HepG2 (cell line): ENCODE data around the gene NFE2L1. TPM values are rescaled to one million over a fixed set of nuclear protein-coding genes. Genes with fewer than 3 reads are reported as not detected.

Experiments
- HDAC1 ChIP-seq: sonication (generic); formaldehyde crosslinking; IDR thresholded peaks from 2 replicates; pipeline ENCODE4 v1.5.1; 2020; ENCODE audit warnings: mild to moderate bottlenecking, missing genetic modification reagents
- MAF1 ChIP-seq: sonication (generic); formaldehyde crosslinking; IDR thresholded peaks from 2 replicates; pipeline ENCODE4 v1.5.0; 2020; ENCODE audit warnings: missing genetic modification reagents, borderline replicate concordance
- PRMT3 ChIP-seq: sonication (generic); formaldehyde crosslinking; IDR thresholded peaks from 2 replicates; pipeline ENCODE4 v1.8.1; 2022; ENCODE audit warnings: low read depth, mild to moderate bottlenecking, moderate library complexity, missing genetic modification reagents, borderline replicate concordance
- RNF2 ChIP-seq: fragments of 450-650 bp; conservative IDR thresholded peaks from 2 replicates; pipeline ENCODE4 v1.6.1; 2016; ENCODE audit warnings: low read depth
- SOX5 ChIP-seq: IDR thresholded peaks from 2 replicates; pipeline ENCODE4 v1.6.1; 2016; ENCODE audit warnings: borderline replicate concordance
- TBX3 ChIP-seq: fragments of 450-650 bp; IDR thresholded peaks from 2 replicates; pipeline ENCODE4 v1.6.1; 2017; ENCODE audit warnings: antibody characterized with exemption, mild to moderate bottlenecking, inconsistent platforms, borderline replicate concordance
- ZFX ChIP-seq: sonication (generic); formaldehyde crosslinking; IDR thresholded peaks from 2 replicates; pipeline ENCODE4 v1.4.0; 2020; ENCODE audit warnings: mild to moderate bottlenecking, low read depth, missing genetic modification reagents, moderate library complexity
- ZFY ChIP-seq: sonication (generic); formaldehyde crosslinking; IDR thresholded peaks from 2 replicates; pipeline ENCODE4 v1.4.0; 2020; ENCODE audit warnings: missing genetic modification reagents
- ZNF264 ChIP-seq: sonication (generic); formaldehyde crosslinking; IDR thresholded peaks from 2 replicates; pipeline ENCODE4 v1.4.0; 2020; ENCODE audit warnings: missing genetic modification reagents
- ZNF430 ChIP-seq: sonication (generic); formaldehyde crosslinking; IDR thresholded peaks from 2 replicates; pipeline ENCODE4 v1.9.0; 2021; ENCODE audit warnings: mild to moderate bottlenecking, missing genetic modification reagents
- ZNF572 ChIP-seq: sonication (generic); formaldehyde crosslinking; IDR thresholded peaks from 2 replicates; pipeline ENCODE4 v1.5.1; 2020; ENCODE audit warnings: mild to moderate bottlenecking, missing genetic modification reagents
- ZNF768 ChIP-seq: sonication (generic); formaldehyde crosslinking; IDR thresholded peaks from 2 replicates; pipeline ENCODE4 v1.4.0; 2020; ENCODE audit warnings: missing genetic modification reagents
- ZNF790 ChIP-seq: sonication (generic); formaldehyde crosslinking; IDR thresholded peaks from 2 replicates; pipeline ENCODE4 v1.8.0; 2022; ENCODE audit warnings: missing genetic modification reagents, mild to moderate bottlenecking, borderline replicate concordance
- ZNF83 ChIP-seq: sonication (generic); formaldehyde crosslinking; IDR thresholded peaks from 2 replicates; pipeline ENCODE4 v1.4.0; 2020; ENCODE audit warnings: missing genetic modification reagents, mild to moderate bottlenecking, borderline replicate concordance
- ZNF878 ChIP-seq: sonication (generic); formaldehyde crosslinking; IDR thresholded peaks from 2 replicates; pipeline ENCODE4 v1.8.1; 2023; ENCODE audit warnings: mild to moderate bottlenecking, missing genetic modification reagents, moderate library complexity
- polyA plus RNA-seq, 8 experiments: library from polyadenylated mRNA; depleted of rRNA in 3 of 8; stranded (reverse) in 7 of 8; unstranded in 1 of 8; fragments of >200 nt; fragmentation: Illumina TruSeq in 4 of 8; extraction: Trizol in 4 of 8; gene quantifications; 2 replicates each; pipeline versions ENCODE4 v1.2.1 to v1.2.3, GENCODE V29; 2011 to 2016; ENCODE audit warnings: low read depth in 4 of 8, missing spikeins in 1 of 8, mixed read lengths in 1 of 8; ENCODE audit not compliant: insufficient read depth in 1 of 8
- total RNA-seq, 5 experiments: library from RNA; depleted of rRNA; stranded (reverse); fragments of >200 nt; fragmentation: Illumina TruSeq; extraction: Trizol; gene quantifications; 2 replicates each; pipeline ENCODE4 v1.2.3, GENCODE V29; 2016; ENCODE audit warnings: low read depth in 1 of 5
- TF ChIP-seq, protein P1 (sequence below): sonication (generic); formaldehyde crosslinking; conservative IDR thresholded peaks from 2 replicates; pipeline ENCODE4 v1.8.1; 2023; ENCODE audit warnings: missing genetic modification reagents
- TF ChIP-seq, protein P2 (sequence below): sonication (generic); formaldehyde crosslinking; IDR thresholded peaks from 2 replicates; pipeline ENCODE4 v1.4.0; 2020; ENCODE audit warnings: low read depth, mild to moderate bottlenecking, missing genetic modification reagents
- TF ChIP-seq, protein P3 (sequence below): sonication (generic); formaldehyde crosslinking; IDR thresholded peaks from 2 replicates; pipeline ENCODE4 v1.5.0; 2020; ENCODE audit warnings: missing genetic modification reagents, mild to moderate bottlenecking, borderline replicate concordance
- TF ChIP-seq, protein P4 (sequence below): sonication (generic); formaldehyde crosslinking; IDR thresholded peaks from 2 replicates; pipeline ENCODE4 v1.4.0; 2020; ENCODE audit warnings: missing genetic modification reagents, borderline replicate concordance
- TF ChIP-seq, protein P5 (sequence below): sonication (generic); formaldehyde crosslinking; IDR thresholded peaks from 2 replicates; pipeline ENCODE4 v1.8.1; 2023; ENCODE audit warnings: mild to moderate bottlenecking, missing genetic modification reagents
- TF ChIP-seq, protein P6 (sequence below): sonication (generic); formaldehyde crosslinking; IDR thresholded peaks from 2 replicates; pipeline ENCODE4 v1.4.0; 2020; ENCODE audit warnings: missing genetic modification reagents

The NFE2L1 gene
- total and polyA plus RNA-seq, 2 of the 13 experiments (the other 11 are each of a cell fraction or from before 2014, with no cell fraction given): 67.0 to 234 TPM

DNA sequence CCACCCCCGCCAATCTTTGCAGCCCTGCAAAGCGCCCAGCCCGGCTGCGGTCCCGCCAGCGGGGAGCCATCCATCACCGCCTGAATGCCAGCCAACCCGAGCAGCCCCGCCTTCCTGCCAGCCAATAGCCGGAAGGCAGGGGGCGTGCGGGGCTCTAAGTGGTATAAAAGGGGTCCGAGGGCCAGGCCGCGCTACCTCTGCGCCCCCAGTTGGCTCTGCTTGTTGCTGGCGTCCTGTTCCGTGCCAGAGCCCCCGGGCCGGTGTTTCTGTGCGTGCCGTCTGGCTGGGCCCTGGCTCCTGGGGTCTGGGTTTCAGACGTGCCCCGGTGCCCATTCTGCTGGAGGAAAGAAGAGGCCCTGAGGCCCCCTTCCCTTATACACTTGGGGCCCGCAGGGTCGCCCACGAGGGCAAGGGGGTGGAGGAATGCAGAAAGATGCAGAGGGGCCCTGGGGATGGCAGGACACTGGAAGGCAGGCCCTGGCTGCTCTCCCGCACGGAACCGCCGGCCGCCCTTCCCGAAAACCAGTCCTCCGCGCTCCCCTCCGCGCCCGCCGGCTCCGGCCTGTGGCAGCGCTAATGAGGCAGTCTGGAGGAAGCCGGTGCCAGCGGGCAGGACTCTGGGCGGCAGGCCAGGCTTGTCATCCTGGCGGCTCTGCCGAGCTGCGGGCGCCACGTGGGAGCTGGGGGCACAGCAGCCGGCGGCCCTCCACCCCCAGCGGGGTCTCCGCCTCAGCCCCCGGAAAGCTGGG lies 24.6 kb upstream of the NFE2L1 start (continued):
- 0 out of 2 replicates have a peak, but pooled peaks have one; percentile 11 for TF ChIP-seq ZNF768 (CRISPR knock-in tag)
- TF ChIP-seq ZNF790 (CRISPR knock-in tag): no peak
- TF ChIP-seq, protein P1, sequence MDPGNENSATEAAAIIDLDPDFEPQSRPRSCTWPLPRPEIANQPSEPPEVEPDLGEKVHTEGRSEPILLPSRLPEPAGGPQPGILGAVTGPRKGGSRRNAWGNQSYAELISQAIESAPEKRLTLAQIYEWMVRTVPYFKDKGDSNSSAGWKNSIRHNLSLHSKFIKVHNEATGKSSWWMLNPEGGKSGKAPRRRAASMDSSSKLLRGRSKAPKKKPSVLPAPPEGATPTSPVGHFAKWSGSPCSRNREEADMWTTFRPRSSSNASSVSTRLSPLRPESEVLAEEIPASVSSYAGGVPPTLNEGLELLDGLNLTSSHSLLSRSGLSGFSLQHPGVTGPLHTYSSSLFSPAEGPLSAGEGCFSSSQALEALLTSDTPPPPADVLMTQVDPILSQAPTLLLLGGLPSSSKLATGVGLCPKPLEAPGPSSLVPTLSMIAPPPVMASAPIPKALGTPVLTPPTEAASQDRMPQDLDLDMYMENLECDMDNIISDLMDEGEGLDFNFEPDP (CRISPR knock-in tag): no peak
- TF ChIP-seq, protein P2, sequence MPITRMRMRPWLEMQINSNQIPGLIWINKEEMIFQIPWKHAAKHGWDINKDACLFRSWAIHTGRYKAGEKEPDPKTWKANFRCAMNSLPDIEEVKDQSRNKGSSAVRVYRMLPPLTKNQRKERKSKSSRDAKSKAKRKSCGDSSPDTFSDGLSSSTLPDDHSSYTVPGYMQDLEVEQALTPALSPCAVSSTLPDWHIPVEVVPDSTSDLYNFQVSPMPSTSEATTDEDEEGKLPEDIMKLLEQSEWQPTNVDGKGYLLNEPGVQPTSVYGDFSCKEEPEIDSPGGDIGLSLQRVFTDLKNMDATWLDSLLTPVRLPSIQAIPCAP: no peak
- no peak for TF ChIP-seq ZNF83 (CRISPR knock-in tag)
- TF ChIP-seq MAF1: no peak
- TF ChIP-seq ZFX (CRISPR knock-in tag): peak; percentile 76
- TF ChIP-seq, protein P3, sequence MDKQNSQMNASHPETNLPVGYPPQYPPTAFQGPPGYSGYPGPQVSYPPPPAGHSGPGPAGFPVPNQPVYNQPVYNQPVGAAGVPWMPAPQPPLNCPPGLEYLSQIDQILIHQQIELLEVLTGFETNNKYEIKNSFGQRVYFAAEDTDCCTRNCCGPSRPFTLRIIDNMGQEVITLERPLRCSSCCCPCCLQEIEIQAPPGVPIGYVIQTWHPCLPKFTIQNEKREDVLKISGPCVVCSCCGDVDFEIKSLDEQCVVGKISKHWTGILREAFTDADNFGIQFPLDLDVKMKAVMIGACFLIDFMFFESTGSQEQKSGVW: no peak
- TF ChIP-seq, protein P4, sequence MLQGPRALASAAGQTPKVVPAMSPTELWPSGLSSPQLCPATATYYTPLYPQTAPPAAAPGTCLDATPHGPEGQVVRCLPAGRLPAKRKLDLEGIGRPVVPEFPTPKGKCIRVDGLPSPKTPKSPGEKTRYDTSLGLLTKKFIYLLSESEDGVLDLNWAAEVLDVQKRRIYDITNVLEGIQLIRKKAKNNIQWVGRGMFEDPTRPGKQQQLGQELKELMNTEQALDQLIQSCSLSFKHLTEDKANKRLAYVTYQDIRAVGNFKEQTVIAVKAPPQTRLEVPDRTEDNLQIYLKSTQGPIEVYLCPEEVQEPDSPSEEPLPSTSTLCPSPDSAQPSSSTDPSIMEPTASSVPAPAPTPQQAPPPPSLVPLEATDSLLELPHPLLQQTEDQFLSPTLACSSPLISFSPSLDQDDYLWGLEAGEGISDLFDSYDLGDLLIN (CRISPR knock-in tag): no peak
- no peak for TF ChIP-seq ZNF264 (CRISPR knock-in tag)
- no peak for TF ChIP-seq PRMT3
- TF ChIP-seq, protein P5, sequence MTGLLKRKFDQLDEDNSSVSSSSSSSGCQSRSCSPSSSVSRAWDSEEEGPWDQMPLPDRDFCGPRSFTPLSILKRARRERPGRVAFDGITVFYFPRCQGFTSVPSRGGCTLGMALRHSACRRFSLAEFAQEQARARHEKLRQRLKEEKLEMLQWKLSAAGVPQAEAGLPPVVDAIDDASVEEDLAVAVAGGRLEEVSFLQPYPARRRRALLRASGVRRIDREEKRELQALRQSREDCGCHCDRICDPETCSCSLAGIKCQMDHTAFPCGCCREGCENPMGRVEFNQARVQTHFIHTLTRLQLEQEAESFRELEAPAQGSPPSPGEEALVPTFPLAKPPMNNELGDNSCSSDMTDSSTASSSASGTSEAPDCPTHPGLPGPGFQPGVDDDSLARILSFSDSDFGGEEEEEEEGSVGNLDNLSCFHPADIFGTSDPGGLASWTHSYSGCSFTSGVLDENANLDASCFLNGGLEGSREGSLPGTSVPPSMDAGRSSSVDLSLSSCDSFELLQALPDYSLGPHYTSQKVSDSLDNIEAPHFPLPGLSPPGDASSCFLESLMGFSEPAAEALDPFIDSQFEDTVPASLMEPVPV (CRISPR knock-in tag): no peak; the same call in 1 of the 2 replicates
- TF ChIP-seq ZNF878 (CRISPR knock-in tag): no peak
- no peak for TF ChIP-seq ZNF430 (CRISPR knock-in tag)
- TF ChIP-seq TBX3: no peak
- TF ChIP-seq SOX5 (CRISPR knock-in tag): no peak
- TF ChIP-seq ZNF572 (CRISPR knock-in tag): no peak
- TF ChIP-seq RNF2: no peak
- TF ChIP-seq ZFY: peak; percentile 40; the same call in 1 of the 2 replicates
- peak; percentile 44; the same call in 1 of the 2 replicates for TF ChIP-seq HDAC1
- TF ChIP-seq, protein P6, sequence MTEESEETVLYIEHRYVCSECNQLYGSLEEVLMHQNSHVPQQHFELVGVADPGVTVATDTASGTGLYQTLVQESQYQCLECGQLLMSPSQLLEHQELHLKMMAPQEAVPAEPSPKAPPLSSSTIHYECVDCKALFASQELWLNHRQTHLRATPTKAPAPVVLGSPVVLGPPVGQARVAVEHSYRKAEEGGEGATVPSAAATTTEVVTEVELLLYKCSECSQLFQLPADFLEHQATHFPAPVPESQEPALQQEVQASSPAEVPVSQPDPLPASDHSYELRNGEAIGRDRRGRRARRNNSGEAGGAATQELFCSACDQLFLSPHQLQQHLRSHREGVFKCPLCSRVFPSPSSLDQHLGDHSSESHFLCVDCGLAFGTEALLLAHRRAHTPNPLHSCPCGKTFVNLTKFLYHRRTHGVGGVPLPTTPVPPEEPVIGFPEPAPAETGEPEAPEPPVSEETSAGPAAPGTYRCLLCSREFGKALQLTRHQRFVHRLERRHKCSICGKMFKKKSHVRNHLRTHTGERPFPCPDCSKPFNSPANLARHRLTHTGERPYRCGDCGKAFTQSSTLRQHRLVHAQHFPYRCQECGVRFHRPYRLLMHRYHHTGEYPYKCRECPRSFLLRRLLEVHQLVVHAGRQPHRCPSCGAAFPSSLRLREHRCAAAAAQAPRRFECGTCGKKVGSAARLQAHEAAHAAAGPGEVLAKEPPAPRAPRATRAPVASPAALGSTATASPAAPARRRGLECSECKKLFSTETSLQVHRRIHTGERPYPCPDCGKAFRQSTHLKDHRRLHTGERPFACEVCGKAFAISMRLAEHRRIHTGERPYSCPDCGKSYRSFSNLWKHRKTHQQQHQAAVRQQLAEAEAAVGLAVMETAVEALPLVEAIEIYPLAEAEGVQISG (CRISPR knock-in tag): no peak; the same call in 1 of the 2 replicates
